Activated gamma-delta T cell treated with anti-CD3 and anti-CD28 coated beads, Interleukin-2, amount 50 U/mL, for 16 hours (primary cell): ENCODE data around the gene RAD21L1.
"Not testable (repeated sequence)": the region's sequence is repeated elsewhere in the genome, so short reads cannot be mapped to it uniquely, and the experiment has no call there.

ENCODE experiments used
- DNase-seq: peaks from one replicate; pipeline ENCODE4 v3.0.0-alpha.2; 2020; ENCODE audit warnings: low read depth

Gene RAD21L1

DNA sequence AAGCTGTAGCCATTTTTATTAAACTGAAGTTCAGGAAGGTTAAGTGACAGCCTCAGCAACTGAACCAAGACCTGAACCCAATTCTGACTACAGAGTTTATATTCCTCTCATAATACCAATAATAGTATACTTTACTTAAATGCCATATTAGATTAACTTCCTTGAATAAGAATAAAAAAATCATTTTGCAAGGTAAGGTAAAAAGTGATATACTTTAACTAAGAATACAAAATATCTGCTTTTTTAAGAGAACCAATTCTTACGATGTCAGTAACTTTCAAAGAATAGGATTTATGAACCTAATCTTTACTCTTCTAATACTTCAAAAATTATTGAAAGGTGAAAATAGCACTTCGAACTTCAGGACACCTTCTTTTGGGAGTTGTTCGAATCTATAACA is 3.7 kb downstream of the RAD21L1 start:
- no peak for DNase-seq

- DNase-seq, result no peak
Measured at GRCh38 chr20:1232286-1233111, 6.7 kb downstream of the RAD21L1 start.

DNA sequence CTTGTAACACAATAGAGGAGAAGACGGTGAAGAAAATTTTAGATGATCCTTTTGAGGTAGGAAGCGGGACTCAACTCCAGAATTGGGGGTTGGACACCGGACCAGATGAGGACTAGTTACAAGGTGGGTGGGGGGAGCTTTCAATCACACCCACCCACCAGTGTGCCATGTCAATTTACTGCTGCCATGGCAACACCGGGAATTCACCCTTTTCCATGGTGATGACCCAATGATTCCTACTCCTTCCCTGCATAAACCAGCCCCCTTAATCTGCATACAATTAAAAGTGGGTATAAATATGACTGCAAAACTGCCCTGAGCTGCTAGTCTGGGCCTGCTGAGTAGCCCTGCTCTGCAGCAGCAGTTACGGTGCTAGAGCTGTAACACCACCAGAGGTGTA is 14.7 kb downstream of the RAD21L1 start:
- DNase-seq, result no peak

GRCh38 chr20:1241456-1241855 is 15.6 kb downstream of the RAD21L1 start:
- DNase-seq, result no peak

GRCh38 chr20:1242099-1242498 is 16.3 kb downstream of the RAD21L1 start:
- DNase-seq, result no peak

DNA sequence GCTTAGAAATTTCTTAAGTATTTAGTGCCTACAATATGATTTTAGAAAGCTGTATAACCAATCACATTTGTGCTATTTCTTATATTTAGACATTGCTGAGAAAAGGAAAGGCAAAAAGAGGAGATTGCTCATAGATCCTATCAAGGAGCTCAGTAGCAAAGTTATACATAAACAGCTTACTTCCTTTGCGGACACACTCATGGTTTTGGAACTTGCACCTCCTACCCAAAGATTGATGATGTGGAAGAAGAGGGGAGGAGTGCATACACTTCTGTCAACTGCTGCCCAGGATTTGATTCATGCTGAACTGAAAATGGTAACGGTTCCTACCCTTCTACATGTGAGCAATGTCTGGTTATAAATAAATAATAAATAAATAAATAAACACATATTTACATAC is 16.7 kb downstream of the RAD21L1 start:
- no peak for DNase-seq

- DNase-seq, result no peak
Measured at GRCh38 chr20:1245578-1245977, 19.7 kb downstream of the RAD21L1 start.

DNA sequence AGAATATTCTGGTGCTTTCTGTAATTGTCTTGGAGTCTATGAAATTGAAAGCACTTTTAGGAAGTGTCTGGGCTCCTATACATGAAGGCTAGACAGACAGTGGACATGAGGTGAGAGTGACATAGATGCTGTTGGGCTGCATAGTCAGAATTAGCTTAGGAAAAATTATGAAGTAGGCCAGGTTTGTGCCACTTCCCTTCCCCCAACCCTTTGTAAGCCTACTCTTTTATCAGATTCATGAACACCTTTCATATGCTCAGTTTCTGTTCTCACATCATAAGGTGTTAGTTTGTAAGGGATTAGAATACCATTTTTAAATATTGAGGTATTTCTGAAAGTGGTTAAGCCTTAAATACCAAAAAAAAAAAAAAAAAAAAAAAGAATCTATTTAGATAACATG is 21.8 kb downstream of the RAD21L1 start:
- no peak for DNase-seq

GRCh38 chr20:1250282-1250681 is 24.4 kb downstream of the RAD21L1 start:
- not testable (repeated sequence) for DNase-seq

DNA sequence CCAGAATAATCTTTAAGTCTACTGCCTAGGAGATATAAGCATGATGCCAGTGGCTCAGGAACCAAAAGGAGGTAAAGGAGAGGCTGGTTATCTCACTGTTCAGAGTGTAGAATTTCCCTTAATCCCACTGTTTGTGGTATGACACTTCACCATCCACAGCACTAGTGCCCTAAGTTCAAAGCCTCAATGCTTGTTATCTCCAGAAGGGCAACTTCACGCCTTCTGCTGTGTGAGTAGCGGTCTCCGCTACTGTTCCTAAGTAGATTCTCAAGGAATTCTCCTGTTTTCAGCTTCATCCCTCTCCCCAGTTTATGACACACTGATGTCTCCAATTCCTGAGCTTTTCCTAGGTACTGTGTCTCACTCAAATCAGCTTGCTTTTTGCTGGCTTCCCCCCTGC is 26.6 kb downstream of the RAD21L1 start:
- no peak for DNase-seq

GRCh38 chr20:1254254-1254653 is 28.4 kb downstream of the RAD21L1 start:
- no peak for DNase-seq

GRCh38 chr20:1255675-1256074 is 29.8 kb downstream of the RAD21L1 start:
- DNase-seq, result no peak

GRCh38 chr20:1263853-1264252 is 38.0 kb downstream of the RAD21L1 start:
- DNase-seq, result no peak

DNA sequence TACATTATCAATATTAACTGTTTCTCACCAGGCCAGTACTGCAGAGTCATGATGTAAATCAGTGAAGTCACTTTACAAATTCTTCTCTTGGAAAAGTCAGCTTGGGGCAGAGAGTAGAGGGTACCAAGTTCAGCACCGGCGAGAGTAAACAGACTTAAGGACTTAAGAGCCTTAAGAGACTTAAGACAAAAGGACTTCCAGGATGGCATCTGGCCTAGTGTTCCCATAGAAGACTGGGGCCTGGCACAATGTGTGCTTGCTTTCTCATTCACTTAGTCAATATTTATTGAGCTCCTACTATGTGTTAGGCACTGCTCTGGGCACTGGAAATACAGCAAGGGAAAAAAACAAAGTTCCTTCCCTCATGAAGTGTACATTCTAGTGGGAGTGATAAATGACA is 38.9 kb downstream of the RAD21L1 start:
- no peak for DNase-seq

- DNase-seq, result no peak
Measured at GRCh38 chr20:1265226-1265915, 39.5 kb downstream of the RAD21L1 start.

DNA sequence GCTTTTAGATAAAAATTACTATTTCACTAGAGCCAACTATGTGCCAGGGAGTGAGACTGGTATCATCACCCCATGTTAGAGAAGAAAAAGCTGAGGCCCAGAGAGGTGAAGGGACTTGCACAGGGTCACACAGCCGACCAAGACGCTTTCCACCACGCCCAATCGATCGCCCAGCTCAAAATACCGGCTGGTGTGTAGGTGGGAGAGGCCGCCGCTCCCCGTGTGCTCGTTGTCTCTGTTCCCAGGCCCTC is 40.0 kb downstream of the RAD21L1 start:
- DNase-seq, result no peak

GRCh38 chr20:1266167-1266973 is 40.5 kb downstream of the RAD21L1 start, which contains the start of gene SNPH:
SNPH (plus strand) TSS chr20:1266294; CDS start chr20:1296240, 29,946 bp downstream.
- peak; percentile 50 for DNase-seq

- no peak for DNase-seq
Measured at GRCh38 chr20:1267161-1267560, 41.3 kb downstream of the RAD21L1 start.

GRCh38 chr20:1267809-1268374 is 42.0 kb downstream of the RAD21L1 start:
- DNase-seq, result no peak

- no peak for DNase-seq
Measured at GRCh38 chr20:1269235-1269634, 43.4 kb downstream of the RAD21L1 start.

DNA sequence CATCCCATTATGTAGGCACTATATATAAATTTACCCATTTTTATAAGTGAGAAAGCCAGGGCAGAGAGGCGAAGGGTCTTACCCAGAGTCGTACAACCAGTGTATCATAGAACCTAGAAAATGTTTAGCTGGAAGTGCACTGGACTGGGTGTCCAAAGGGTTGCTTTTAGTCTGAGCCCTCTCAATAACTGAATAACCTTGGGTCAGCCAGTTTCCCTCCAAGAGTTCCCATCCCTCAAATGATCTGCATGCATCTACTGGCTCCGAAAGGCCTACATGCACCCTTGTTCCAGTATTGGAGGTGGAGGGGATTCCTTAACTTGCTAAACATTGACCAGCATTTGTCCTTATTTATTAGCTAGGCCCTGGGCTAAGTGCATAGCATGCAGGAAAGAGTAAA is 44.0 kb downstream of the RAD21L1 start:
- no peak for DNase-seq

DNA sequence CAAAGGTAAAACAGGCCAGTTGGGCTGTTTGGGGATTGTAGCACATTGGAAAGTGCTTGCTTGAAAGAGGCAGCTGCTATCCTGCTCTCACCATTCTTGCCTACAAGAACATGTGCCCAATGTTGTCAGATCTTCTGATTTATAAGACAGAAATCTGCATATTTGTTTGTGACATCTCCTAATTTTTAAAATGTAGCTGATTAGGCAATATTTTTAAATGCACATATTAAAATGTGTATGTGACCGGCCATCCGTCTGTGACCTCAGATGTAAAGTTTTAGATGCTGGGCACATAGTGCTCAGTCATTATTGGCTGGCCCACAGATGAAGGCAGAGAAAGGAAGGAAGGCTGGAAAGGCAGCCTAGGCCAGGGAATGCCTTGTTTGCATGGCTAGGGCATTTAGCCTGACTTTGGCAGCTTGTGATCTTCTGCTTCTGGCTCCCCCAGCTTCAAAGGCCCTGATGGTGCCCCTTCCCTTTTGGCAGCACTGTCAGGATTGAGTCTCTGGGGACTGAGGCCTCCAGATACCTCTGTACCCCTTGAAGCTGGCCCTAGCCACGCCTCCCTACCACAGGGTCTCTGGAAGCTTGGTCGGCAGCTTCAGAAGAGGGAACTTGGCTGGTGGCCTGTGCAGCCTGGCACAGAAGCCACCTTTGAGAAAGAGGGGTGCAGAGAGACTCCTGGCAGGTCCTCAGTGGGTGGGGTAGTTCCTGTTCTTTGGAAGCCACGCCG is 46.7 kb downstream of the RAD21L1 start:
- DNase-seq, result no peak
